HG03064 (cell line): Measurements from ENCODE around the gene VAX1.
"Not testable (repeated sequence)": the region's sequence is repeated elsewhere in the genome, so short reads cannot be mapped to it uniquely, and the experiment has no call there.

Experiments
- ATAC-seq: cut with Tn5 transposase; IDR thresholded peaks from one replicate; pipeline ENCODE4 v1.9.1; 2021; ENCODE audit warnings: low read depth; ENCODE audit not compliant: unreplicated experiment

VAX1 gene

GRCh38 chr10:117137911-117138642, at the start of gene VAX1:
VAX1 (minus strand) TSS chr10:117138270; CDS start chr10:117138056, 214 bp downstream.
- no peak for ATAC-seq

- no peak for ATAC-seq
These were observed 49.0 kb upstream of the VAX1 start for GRCh38 chr10:117186832-117187615.

GRCh38 chr10:117185817-117186216, 47.7 kb upstream of the VAX1 start:
- not testable (repeated sequence) for ATAC-seq

- ATAC-seq, result no peak
These were observed 46.8 kb upstream of the VAX1 start for GRCh38 chr10:117184821-117185220.

- ATAC-seq, result no peak
These were observed 46.2 kb upstream of the VAX1 start for GRCh38 chr10:117184296-117184695.

GRCh38 chr10:117178190-117178589, 40.1 kb upstream of the VAX1 start:
- no peak for ATAC-seq

GRCh38 chr10:117175901-117176534, 37.9 kb upstream of the VAX1 start:
- peak; percentile 44 for ATAC-seq

- ATAC-seq, result peak; percentile 41
These were observed 37.3 kb upstream of the VAX1 start for GRCh38 chr10:117175215-117175900.

GRCh38 chr10:117174439-117175214, 36.6 kb upstream of the VAX1 start:
- ATAC-seq, result peak; percentile 78

- no peak for ATAC-seq
These were observed 32.2 kb upstream of the VAX1 start for GRCh38 chr10:117170244-117170643.

GRCh38 chr10:117169480-117169879, 31.4 kb upstream of the VAX1 start:
- no peak for ATAC-seq

- no peak for ATAC-seq
These were observed 30.7 kb upstream of the VAX1 start for GRCh38 chr10:117168729-117169128.

- ATAC-seq, result peak; percentile 91
These were observed 30.0 kb upstream of the VAX1 start for GRCh38 chr10:117167789-117168674.

GRCh38 chr10:117167346-117167788, 29.3 kb upstream of the VAX1 start:
- ATAC-seq, result no peak

- no peak for ATAC-seq
These were observed 28.6 kb upstream of the VAX1 start for GRCh38 chr10:117166418-117167345.

- ATAC-seq, result no peak
These were observed 27.7 kb upstream of the VAX1 start for GRCh38 chr10:117165538-117166417.
